Lung (tissue), 12 donors: ENCODE results near the gene MTHFD1. TPM values are rescaled to one million over a fixed set of nuclear protein-coding genes. Genes with fewer than 3 reads are reported as not detected.

Source experiments
- ATAC-seq: fragments of 200-7000 bp; cut with Tn5 transposase; one replicate; pipeline ENCODE4 v1.9.1; 2020; ENCODE audit warnings: moderate number of reproducible peaks; ENCODE audit not compliant: insufficient read depth, low FRiP score
- DNase-seq, 3 donors: peaks; one replicate each; pipeline ENCODE4 v3.0.0-alpha.2; 2013 to 2017
- H3K27ac ChIP-seq, 2 donors: one replicate each; pipeline ENCODE4 v1.5.1; 2013; ENCODE audit warnings: mild to moderate bottlenecking in 2 of 2, moderate library complexity in 2 of 2, control low read depth in 1 of 2, inconsistent platforms in 1 of 2, low read depth in 1 of 2, low read length in 1 of 2
- H3K27me3 ChIP-seq, 3 donors: one replicate each; pipeline ENCODE4 v1.5.1; 2013; ENCODE audit warnings: low read length in 2 of 3; ENCODE audit not compliant: control insufficient read depth in 3 of 3, insufficient read depth in 3 of 3
- H3K36me3 ChIP-seq, 4 donors: one replicate each; pipeline ENCODE4 v1.5.1; 2013; ENCODE audit warnings: low read length in 4 of 4, mild to moderate bottlenecking in 1 of 4, moderate library complexity in 1 of 4; ENCODE audit not compliant: control insufficient read depth in 4 of 4, insufficient read depth in 4 of 4
- H3K4me1 ChIP-seq, 5 donors: one replicate each; pipeline ENCODE4 v1.5.1; 2013; ENCODE audit warnings: low read length in 5 of 5, mild to moderate bottlenecking in 2 of 5, moderate library complexity in 1 of 5; ENCODE audit not compliant: control insufficient read depth in 5 of 5, insufficient read depth in 5 of 5
- H3K4me3 ChIP-seq: one replicate; pipeline ENCODE4 v1.5.1; 2013; ENCODE audit warnings: mild to moderate bottlenecking, control low read depth, moderate library complexity
- H3K9ac ChIP-seq, 2 donors: one replicate each; pipeline ENCODE4 v1.5.1; 2013; ENCODE audit warnings: low read length in 2 of 2, control low read depth in 1 of 2; ENCODE audit not compliant: insufficient read depth in 1 of 2
- H3K9me3 ChIP-seq, 4 donors: one replicate each; pipeline ENCODE4 v1.5.1; 2013; ENCODE audit warnings: low read length in 3 of 4, mild to moderate bottlenecking in 1 of 4, moderate library complexity in 1 of 4; ENCODE audit not compliant: control insufficient read depth in 4 of 4, insufficient read depth in 3 of 4
- CTCF ChIP-seq: IDR thresholded peaks from 2 replicates; pipeline ENCODE4 v1.5.1; 2012; ENCODE audit warnings: mild to moderate bottlenecking; ENCODE audit errors: control extremely low read depth, extremely low read depth
- WGBS, 2 donors: extraction: QIAGEN DNeasy Blood & Tissue Kit; methylation state at CpG; one replicate each; pipeline ENCODE4 v1.1.7; 2013; 5-methylcytosine and 5-hydroxymethylcytosine counted together
- polyA plus RNA-seq, 2 donors: library from polyadenylated mRNA; stranded (reverse); fragments of 200-250 nt; gene quantifications; one replicate each; pipeline ENCODE4 v1.2.1, GENCODE V29; 2013
- total RNA-seq, 2 donors: library from RNA; depleted of rRNA in 1 of 2; stranded (reverse); fragments of >200 nt in 1 of 2; gene quantifications; one replicate each; pipeline ENCODE4 v1.2.1, GENCODE V29; 2014 to 2021
- donor health status: control.
- donor health status: control.
- donor health status: Bipolar disorder and iron deficiency.
- donor health status: healthy.
- donor health status: DM: yes; HTN: yes; CAD: no.

Gene MTHFD1
- total and polyA plus RNA-seq, 4 donors: 20.9 to 58.7 (median 29.1) TPM

- no peak for ATAC-seq
- Histone ChIP-seq H3K27me3 (no peaks in the 10 kb centered on the region), H3K4me1 (peaks cover 7 to 29% (median 15%) of the 10 kb centered on the region in 5 donors), H3K4me3 (no peak overlapping the region), H3K9ac (no peak overlapping the region), H3K9me3 (no peaks in the 10 kb centered on the region), H3K27ac (peak overlapping the region; percentile 88 to 99), H3K36me3 (peaks cover 0 to 1% (median 0%) of the 10 kb centered on the region in 4 donors)
- 38 to 41% methylated on average over 8 of the region's 8 CpGs for WGBS, 2 donors
- DNase-seq: peak in 1 of 3 donors; percentile 30
- TF ChIP-seq CTCF: no peak
Measured at GRCh38 chr14:64501411-64502171, 113.4 kb downstream of the MTHFD1 start.

- ATAC-seq (no peak), DNase-seq (no peak)
- Histone ChIP-seq H3K27ac (peak overlapping the region; percentile 99 to 100), H3K9me3 (no peaks in the 10 kb centered on the region), H3K9ac (peak overlapping the region; percentile 79 to 92), H3K4me3 (peak overlapping the region; percentile 62), H3K27me3 (no peaks in the 10 kb centered on the region), H3K4me1 (peaks cover 7 to 38% (median 20%) of the 10 kb centered on the region in 5 donors), H3K36me3 (peaks cover 0 to 1% (median 0%) of the 10 kb centered on the region in 4 donors)
- no peak for TF ChIP-seq CTCF
- WGBS, 2 donors: 45 to 61% methylated on average over 6 of the region's 6 CpGs
Measured at GRCh38 chr14:64502456-64502855, 114.3 kb downstream of the MTHFD1 start.

GRCh38 chr14:64502887-64503433 lies 114.8 kb downstream of the MTHFD1 start:
- TF ChIP-seq CTCF: no peak
- peak overlapping the region; percentile 62 for H3K4me3 ChIP-seq
- H3K36me3 ChIP-seq: peaks cover 0 to 4% (median under 1%) of the 10 kb centered on the region in 4 donors
- H3K9ac ChIP-seq: peak overlapping the region; percentile 79 to 92
- peak in 2 of 3 donors; percentile 64 to 71 for DNase-seq
- no peaks in the 10 kb centered on the region for H3K27me3 ChIP-seq
- peaks cover 7 to 43% (median 24%) of the 10 kb centered on the region in 5 donors for H3K4me1 ChIP-seq
- peak; percentile 0 for ATAC-seq
- H3K9me3 ChIP-seq: no peaks in the 10 kb centered on the region
- 0 to 1% methylated on average over 29 of the region's 29 CpGs for WGBS, 2 donors
- peak overlapping the region; percentile 99 to 100 for H3K27ac ChIP-seq
